Upper lobe of left lung (tissue), 6 donors: ENCODE results near the gene TNK2. TPM values are rescaled to one million over a fixed set of nuclear protein-coding genes. Genes with fewer than 3 reads are reported as not detected.
"Not testable (repeated sequence)": the region's sequence is repeated elsewhere in the genome, so short reads cannot be mapped to it uniquely, and the experiment has no call there.

Source experiments
- ATAC-seq, 2 donors: fragments of 200-7000 bp; cut with Tn5 transposase; one replicate each; pipeline ENCODE4 v1.9.1; 2022; ENCODE audit warnings: mild to moderate bottlenecking in 2 of 2, moderate library complexity in 2 of 2; ENCODE audit not compliant: low FRiP score in 2 of 2
- DNase-seq, 2 donors: peaks; one replicate each; pipeline ENCODE4 v3.0.0-alpha.2; 2019 to 2020
- H3K27ac ChIP-seq, 4 donors: fragments of 200-600 bp; sonication (generic); one replicate each; pipeline ENCODE4 v1.5.1; 2016 to 2019
- H3K27me3 ChIP-seq, 4 donors: fragments of 200-600 bp; sonication (generic); one replicate each; pipeline ENCODE4 v1.5.1; 2017 to 2019
- H3K36me3 ChIP-seq, 4 donors: fragments of 200-600 bp; sonication (generic); one replicate each; pipeline ENCODE4 v1.5.1; 2016 to 2019
- H3K4me1 ChIP-seq, 4 donors: fragments of 200-600 bp; sonication (generic); one replicate each; pipeline ENCODE4 v1.5.1; 2018 to 2019
- H3K4me3 ChIP-seq, 4 donors: fragments of 200-600 bp; sonication (generic); one replicate each; pipeline ENCODE4 v1.5.1; 2017 to 2019; ENCODE audit warnings: mild to moderate bottlenecking in 2 of 4, moderate library complexity in 1 of 4
- H3K9me3 ChIP-seq, 4 donors: fragments of 200-600 bp; sonication (generic); one replicate each; pipeline ENCODE4 v1.5.1; 2018 to 2019
- EP300 ChIP-seq, 4 donors: sonication (generic); formaldehyde crosslinking; IDR thresholded peaks; one replicate each; pipeline ENCODE4 v1.5.1; 2017; ENCODE audit warnings: antibody characterized with exemption in 4 of 4, control low read depth in 2 of 4
- POLR2A ChIP-seq, 4 donors: fragments of 450-650 bp; IDR thresholded peaks; one replicate each; pipeline ENCODE4 v1.5.1; 2016 to 2017; ENCODE audit warnings: antibody characterized with exemption in 4 of 4, mild to moderate bottlenecking in 2 of 4
- POLR2AphosphoS5 ChIP-seq, 2 donors: sonication (generic); formaldehyde crosslinking; IDR thresholded peaks; one replicate each; pipeline ENCODE4 v1.5.1; 2017; ENCODE audit warnings: antibody characterized with exemption in 2 of 2
- WGBS, 2 donors: methylation state at CpG; one replicate each; pipeline ENCODE4 v1.1.5; 2017 to 2018; 5-methylcytosine and 5-hydroxymethylcytosine counted together
- total RNA-seq, 6 donors: library from RNA; depleted of rRNA in 4 of 6; stranded (reverse); fragments of >200 nt in 4 of 6; gene quantifications; one replicate each; pipeline versions ENCODE4 v1.1.0 to v1.2.1, GENCODE V29; 2016 to 2021
- TF ChIP-seq, protein P1 (sequence below), 6 experiments: fragments of 450-650 bp in 4 of 6; fragments of 200-600 bp in 2 of 6; sonication (generic) in 2 of 6; IDR thresholded peaks; one replicate each; pipeline ENCODE4 v1.5.1; 2016 to 2019; ENCODE audit warnings: antibody characterized with exemption in 6 of 6
- donor health status: DM: no; HTN: no; CAD: no; lungs with moderate emphysema.
- donor health status: DM: no; HTN: yes; CAD: no; lungs with severe emphysema.

The TNK2 gene
- total RNA-seq, 6 donors from 2014 or later: 18.7 to 171 (median 70.1) TPM

DNA sequence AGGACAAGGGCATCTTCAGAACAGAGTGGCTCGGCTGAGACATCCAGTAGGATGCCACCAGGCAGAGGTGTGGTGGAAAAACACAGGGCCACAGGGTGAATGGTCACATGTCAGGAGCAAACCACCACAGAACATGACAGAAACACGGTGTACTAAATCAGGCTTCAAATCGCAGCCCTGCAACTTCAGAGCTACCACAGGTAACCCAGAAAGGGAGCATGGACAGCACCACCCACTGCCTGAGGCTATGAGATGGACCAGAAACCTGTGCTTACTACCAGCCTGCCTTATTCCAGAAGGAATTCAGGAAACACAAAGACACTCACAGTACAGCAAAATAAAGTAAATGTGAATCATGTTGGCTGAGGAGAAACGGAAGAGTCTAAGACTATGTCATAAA, 41.8 kb upstream of the TNK2 start:
- not testable (repeated sequence) for H3K36me3 ChIP-seq, H3K4me1 ChIP-seq, H3K4me3 ChIP-seq, DNase-seq, H3K9me3 ChIP-seq, H3K27me3 ChIP-seq, H3K27ac ChIP-seq, ATAC-seq
- WGBS, 2 donors: 82 to 90% methylated on average over 4 of the region's 4 CpGs

DNA sequence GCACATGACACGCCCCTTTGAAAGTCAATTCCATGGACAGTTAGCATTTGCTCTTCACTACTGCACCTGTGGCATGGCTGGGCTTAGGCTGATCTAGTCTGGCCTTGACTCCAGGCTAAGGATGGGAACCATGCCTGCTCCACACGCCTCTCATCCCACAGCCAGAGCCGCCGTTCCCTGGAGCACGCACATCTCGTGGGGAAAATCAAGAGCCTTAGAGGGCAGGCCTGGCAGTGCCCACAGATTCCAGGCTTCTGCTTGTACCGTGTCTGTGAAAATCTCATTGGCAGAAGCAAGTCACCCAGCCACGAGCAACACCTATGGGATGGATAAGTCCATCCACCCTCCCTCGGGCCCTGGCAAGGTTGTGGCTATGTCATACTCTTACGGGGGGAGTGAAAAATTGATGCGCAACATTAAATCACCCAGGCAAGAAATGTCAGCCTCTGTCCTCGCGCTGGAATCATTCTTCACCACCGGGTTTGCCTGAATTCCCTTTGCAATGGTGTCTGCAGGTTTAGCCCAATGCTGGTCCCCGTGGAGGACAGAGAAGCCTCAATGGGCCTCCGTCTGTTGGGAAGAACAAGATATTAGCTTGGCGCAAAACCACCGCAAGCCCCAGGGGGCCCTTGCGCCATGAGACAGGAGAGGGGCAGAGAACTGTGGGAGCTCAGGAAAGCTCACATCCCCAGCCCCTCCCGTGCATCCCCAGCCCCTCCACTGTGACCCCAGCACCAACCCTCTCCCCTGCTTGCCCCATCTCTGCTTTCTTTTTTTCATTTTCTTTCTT, 38.8 kb upstream of the TNK2 start:
- H3K36me3 ChIP-seq, DNase-seq, ATAC-seq, H3K27me3 ChIP-seq, H3K9me3 ChIP-seq, H3K27ac ChIP-seq, H3K4me3 ChIP-seq, H3K4me1 ChIP-seq: not testable (repeated sequence)
- WGBS, 2 donors: 94 to 99% methylated on average over 16 to 18 of the region's 20 CpGs

DNA sequence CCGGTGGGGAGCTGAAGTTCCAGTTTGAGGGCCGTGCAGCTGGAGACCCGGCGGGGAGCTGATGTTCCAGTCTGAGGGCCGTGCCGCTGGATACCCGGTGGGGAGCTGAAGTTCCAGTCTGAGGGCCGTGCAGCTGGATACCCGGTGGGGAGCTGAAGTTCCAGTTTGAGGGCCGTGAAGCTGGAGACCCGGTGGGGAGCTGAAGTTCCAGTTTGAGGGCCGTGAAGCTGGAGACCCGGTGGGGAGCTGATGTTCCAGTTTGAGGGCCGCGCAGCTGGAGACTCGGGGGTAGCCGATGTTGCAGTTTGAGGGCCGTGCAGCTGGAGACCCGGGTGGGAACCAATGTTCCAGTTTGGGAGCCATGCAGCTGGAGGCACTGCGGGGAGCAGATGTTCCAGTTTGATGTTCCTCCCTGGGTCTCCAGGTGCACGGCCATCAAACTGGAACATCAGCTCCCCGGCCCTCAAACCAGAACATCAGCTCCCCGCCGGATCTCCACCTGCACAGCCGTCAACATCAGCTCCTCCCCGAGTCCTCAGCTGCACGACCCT, 33.0 kb upstream of the TNK2 start:
- H3K4me1 ChIP-seq, H3K9me3 ChIP-seq, H3K4me3 ChIP-seq, H3K27me3 ChIP-seq, H3K36me3 ChIP-seq, ATAC-seq, H3K27ac ChIP-seq: not testable (repeated sequence)
- DNase-seq: peak in 1 of 2 donors; percentile 64
- WGBS, 2 donors: 93 to 95% methylated on average over 26 to 27 of the region's 27 CpGs

DNA sequence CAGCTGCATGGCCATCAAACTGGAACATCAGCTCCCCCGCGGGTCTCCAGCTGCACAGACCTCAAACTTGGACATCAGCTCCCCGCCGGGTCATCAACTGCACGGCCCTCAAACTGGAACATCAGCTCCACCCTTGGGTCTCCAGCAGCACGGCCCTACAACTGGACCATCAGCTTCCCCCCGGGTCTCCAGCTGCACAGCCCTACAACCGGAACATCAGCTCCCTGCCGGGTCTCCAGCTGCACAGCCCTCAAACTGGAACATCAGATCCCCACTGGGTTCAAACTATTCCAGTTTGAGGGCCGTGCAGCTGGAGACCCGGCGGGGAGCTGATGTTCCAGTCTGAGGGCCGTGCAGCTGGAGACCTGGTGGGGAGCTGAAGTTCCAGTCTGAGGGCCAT, 32.5 kb upstream of the TNK2 start:
- not testable (repeated sequence) for H3K4me3 ChIP-seq, DNase-seq, H3K9me3 ChIP-seq, H3K27me3 ChIP-seq, ATAC-seq, H3K27ac ChIP-seq, H3K36me3 ChIP-seq, H3K4me1 ChIP-seq
- WGBS, 2 donors: 89 to 95% methylated on average over 11 to 13 of the region's 13 CpGs

DNA sequence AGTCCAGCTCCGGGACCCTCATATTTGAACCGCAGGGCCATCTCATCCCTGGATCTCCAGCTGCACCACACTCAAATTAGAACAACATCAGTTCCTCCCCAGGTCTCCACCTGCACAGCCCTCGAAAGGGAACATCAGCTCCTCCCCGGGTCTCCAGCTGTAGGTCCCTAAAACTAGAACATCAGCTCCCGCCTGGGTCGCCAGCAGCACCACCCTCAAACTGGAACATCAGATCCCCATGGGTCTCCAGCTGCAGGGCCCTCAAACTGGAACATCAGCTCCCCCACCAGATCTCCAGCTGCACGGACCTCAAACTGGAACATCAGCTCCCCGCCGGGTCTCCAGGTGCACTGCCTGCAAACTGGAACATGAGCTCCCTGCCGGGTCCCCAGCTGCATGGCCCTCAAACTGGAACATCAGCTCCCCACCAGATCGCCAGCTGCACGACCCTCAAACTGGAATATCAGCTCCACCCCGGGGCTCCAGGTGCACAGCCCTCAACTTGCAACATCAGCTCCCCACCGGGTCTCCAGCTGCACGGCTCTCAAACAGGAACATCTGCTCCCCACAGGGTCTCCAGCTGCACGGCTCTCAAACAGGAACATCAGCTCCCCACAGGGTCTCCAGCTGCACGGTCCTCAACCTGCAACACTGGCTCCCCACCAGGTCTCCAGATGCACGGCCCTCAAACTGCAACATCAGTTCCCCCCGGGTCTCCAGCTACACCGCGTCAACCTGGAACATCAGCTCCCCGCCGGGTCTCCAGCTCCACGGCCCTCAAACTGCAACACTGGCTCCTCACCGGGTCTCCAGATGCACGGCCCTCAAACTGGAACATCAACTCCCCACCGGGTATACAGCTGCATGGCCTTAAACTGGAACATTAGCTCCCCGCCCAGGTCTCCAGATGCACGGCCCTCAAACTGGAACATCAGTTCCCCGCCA, 31.4 kb upstream of the TNK2 start:
- DNase-seq: peak in 1 of 2 donors; percentile 46
- ATAC-seq, H3K36me3 ChIP-seq, H3K27ac ChIP-seq, H3K27me3 ChIP-seq, H3K4me3 ChIP-seq, H3K9me3 ChIP-seq, H3K4me1 ChIP-seq: not testable (repeated sequence)
- WGBS, 2 donors: 88 to 92% methylated on average over 17 to 29 of the region's 30 CpGs

DNA sequence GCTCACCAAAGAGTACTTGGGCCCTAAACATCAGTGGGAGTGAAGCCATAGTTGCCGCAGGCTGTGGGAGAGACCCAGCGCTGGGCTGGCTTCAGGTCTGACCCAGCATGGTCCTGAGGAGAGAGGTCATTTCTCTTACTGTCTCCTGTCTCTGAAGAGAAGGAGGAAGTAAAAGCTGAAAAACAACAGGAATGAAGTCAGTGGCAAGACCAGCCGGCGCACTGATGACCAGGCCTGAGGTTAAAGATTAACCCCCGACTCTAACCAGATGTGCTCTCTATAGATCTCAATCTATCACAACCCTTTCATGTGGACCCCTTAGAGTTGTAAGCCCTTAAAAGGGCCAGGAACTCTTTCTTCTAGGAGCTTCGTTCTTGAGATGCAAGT, 24.7 kb upstream of the TNK2 start:
- WGBS, 2 donors: 92 to 95% methylated on average over 6 of the region's 6 CpGs
- H3K27ac ChIP-seq: not testable (repeated sequence)

DNA sequence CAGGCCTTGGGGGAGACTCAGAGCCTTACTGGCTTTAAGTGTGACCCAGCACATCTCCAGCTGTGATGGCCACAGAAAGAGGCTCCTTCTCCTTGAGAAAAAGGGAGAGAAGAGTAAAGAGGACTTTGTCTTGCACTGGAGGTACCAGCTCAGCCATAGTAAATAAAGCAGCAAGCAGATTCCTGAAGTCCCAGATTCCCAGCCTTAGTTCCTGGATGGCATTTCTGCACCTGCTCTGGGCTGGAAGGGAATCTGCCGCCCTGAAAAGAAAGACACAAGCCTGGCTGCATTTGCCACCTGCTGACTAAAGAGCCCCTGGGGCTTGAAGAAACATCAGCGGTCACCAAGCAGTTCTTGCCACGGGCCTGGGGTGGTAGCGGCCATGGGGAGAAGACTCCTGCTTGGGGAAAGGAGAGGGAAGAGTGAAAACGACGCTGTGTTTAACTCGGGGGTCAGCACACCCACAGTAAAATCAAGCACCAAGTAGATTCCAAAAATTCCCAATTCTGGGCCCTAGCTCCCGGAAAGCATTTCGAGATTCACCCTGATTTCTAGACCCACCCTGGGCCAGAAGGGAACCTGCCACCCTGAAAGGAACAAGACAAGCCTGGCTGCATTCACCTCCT, 24.2 kb upstream of the TNK2 start:
- 89 to 97% methylated on average over 9 of the region's 9 CpGs for WGBS, 2 donors
- TF ChIP-seq POLR2AphosphoS5 (IDR thresholded peaks at IDR 0.05): no peak
- TF ChIP-seq, protein P1, sequence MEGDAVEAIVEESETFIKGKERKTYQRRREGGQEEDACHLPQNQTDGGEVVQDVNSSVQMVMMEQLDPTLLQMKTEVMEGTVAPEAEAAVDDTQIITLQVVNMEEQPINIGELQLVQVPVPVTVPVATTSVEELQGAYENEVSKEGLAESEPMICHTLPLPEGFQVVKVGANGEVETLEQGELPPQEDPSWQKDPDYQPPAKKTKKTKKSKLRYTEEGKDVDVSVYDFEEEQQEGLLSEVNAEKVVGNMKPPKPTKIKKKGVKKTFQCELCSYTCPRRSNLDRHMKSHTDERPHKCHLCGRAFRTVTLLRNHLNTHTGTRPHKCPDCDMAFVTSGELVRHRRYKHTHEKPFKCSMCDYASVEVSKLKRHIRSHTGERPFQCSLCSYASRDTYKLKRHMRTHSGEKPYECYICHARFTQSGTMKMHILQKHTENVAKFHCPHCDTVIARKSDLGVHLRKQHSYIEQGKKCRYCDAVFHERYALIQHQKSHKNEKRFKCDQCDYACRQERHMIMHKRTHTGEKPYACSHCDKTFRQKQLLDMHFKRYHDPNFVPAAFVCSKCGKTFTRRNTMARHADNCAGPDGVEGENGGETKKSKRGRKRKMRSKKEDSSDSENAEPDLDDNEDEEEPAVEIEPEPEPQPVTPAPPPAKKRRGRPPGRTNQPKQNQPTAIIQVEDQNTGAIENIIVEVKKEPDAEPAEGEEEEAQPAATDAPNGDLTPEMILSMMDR (IDR thresholded peaks at IDR 0.05): no peak
- no peak for TF ChIP-seq POLR2A (IDR thresholded peaks at IDR 0.05)
- TF ChIP-seq EP300 (IDR thresholded peaks at IDR 0.05): no peak
- no peak overlapping the region for H3K4me3 ChIP-seq
- DNase-seq: no peak
- H3K27ac ChIP-seq: no peak overlapping the region
- H3K4me1 ChIP-seq: no peaks in the 10 kb centered on the region
- H3K27me3 ChIP-seq: no peaks in the 10 kb centered on the region
- no peak for ATAC-seq
- H3K36me3 ChIP-seq: no peaks in the 10 kb centered on the region
- no peaks in the 10 kb centered on the region for H3K9me3 ChIP-seq

More for the DNA sequence above, 24.7 kb upstream of the TNK2 start:
- not testable (repeated sequence) for DNase-seq, H3K9me3 ChIP-seq, ATAC-seq, H3K36me3 ChIP-seq, H3K27me3 ChIP-seq, H3K4me3 ChIP-seq, H3K4me1 ChIP-seq
